NT2/D1 (cell line): Measurements from ENCODE around the gene CFAP410.

Source experiments
- SUZ12 ChIP-seq: IDR thresholded peaks from 2 replicates; pipeline ENCODE4 v1.6.1; 2011; ENCODE audit not compliant: insufficient read length, insufficient read depth; ENCODE audit errors: extremely low read depth
- YY1 ChIP-seq: IDR thresholded peaks from 2 replicates; pipeline ENCODE4 v1.6.1; 2011; ENCODE audit not compliant: insufficient read length, insufficient read depth
- ZNF274 ChIP-seq: IDR thresholded peaks from 2 replicates; pipeline ENCODE4 v1.6.1; 2011; ENCODE audit warnings: mild to moderate bottlenecking, low read depth, low read length

GRCh38 chr21:44320847-44321246 is 18.3 kb downstream of the CFAP410 start:
- TF ChIP-seq SUZ12 (no peak), ZNF274 (no peak), YY1 (no peak)
